ENCODE results near the gene PREP.

- TF ChIP-seq POLR2A (IDR thresholded peaks at IDR 0.05): no peak
- no peak for TF ChIP-seq CTCF (IDR thresholded peaks at IDR 0.05)
- peak in 1 of 3 donors; percentile 8 for TF ChIP-seq POLR2AphosphoS5 (IDR thresholded peaks at IDR 0.05)
- TF ChIP-seq EP300 (IDR thresholded peaks at IDR 0.05; ENCODE audit: low read depth): no peak
Observed at GRCh38 chr6:105301072-105301503, 101.8 kb downstream of the PREP start.
